ENCODE results near the gene TMEM187. TPM values are rescaled to one million over a fixed set of nuclear protein-coding genes. Genes with fewer than 3 reads are reported as not detected.

TMEM187 gene
- total and polyA plus RNA-seq, 2 donors (not counting 3 experiments of a cell fraction or from before 2014, with no cell fraction given) = 2.6 to 15.7 TPM

DNA sequence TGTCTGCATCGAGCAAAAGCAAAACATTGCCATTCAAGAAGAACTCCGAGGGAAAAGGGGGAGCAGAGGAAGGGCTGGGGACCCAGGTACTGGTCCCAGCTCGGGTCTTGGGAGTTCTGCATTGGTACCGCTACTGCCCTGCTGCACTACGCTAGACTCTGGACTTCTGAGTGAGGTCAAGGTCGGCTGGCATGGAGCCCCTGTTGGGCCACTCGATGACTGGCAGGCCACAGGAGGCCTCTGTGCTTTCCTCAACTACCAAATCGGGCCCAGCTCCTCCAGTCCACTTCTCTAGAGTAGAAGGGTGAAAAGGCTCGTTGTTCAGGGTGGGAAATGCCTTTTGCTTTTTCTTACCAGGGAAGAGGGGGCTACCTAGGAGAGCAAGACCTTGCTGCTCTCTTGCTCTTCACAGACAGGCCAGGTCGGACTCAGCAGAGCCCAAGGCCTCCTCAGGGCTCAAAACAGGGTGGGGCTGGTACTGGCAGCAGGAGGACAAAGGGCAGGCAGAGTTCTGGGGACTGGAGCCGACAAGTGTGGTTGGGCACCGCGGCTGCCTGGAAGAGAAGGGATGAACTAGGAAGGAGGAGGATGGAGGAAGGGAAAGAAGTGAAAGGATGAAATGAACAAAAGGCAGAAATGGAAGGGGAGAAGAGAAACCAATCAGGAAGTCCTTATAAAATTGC is 56.1 kb downstream of the TMEM187 start:
- no peaks in the 10 kb centered on the region for H3K9me1 ChIP-seq (replicated peaks; ENCODE audit: control insufficient read depth, extremely low read depth, insufficient read depth, low read length)
- no peaks in the 10 kb centered on the region for H3K27me3 ChIP-seq (ENCODE audit: control insufficient read depth in 2 of 2, insufficient read depth in 2 of 2, low read length in 2 of 2)
- TF ChIP-seq POLR2A (IDR thresholded peaks at IDR 0.05; ENCODE audit: low read depth, low read length) = no peak
- no peak for TF ChIP-seq MYC (IDR thresholded peaks at IDR 0.05; ENCODE audit: low read depth, low read length)
- TF ChIP-seq MAX (IDR thresholded peaks at IDR 0.05; ENCODE audit: insufficient read depth, insufficient read length) = no peak
- TF ChIP-seq EZH2 (IDR thresholded peaks at IDR 0.05; ENCODE audit: borderline replicate concordance, low read depth, low read length, severe bottlenecking) = no peak
- no peak for TF ChIP-seq GATA2 (IDR thresholded peaks at IDR 0.05; ENCODE audit: insufficient read depth, insufficient read length, low read depth, low read length)
- no peak for TF ChIP-seq FOS (IDR thresholded peaks at IDR 0.05; ENCODE audit: borderline replicate concordance, insufficient read depth, low read length)
- TF ChIP-seq, protein P1, sequence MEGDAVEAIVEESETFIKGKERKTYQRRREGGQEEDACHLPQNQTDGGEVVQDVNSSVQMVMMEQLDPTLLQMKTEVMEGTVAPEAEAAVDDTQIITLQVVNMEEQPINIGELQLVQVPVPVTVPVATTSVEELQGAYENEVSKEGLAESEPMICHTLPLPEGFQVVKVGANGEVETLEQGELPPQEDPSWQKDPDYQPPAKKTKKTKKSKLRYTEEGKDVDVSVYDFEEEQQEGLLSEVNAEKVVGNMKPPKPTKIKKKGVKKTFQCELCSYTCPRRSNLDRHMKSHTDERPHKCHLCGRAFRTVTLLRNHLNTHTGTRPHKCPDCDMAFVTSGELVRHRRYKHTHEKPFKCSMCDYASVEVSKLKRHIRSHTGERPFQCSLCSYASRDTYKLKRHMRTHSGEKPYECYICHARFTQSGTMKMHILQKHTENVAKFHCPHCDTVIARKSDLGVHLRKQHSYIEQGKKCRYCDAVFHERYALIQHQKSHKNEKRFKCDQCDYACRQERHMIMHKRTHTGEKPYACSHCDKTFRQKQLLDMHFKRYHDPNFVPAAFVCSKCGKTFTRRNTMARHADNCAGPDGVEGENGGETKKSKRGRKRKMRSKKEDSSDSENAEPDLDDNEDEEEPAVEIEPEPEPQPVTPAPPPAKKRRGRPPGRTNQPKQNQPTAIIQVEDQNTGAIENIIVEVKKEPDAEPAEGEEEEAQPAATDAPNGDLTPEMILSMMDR (IDR thresholded peaks at IDR 0.05; ENCODE audit: extremely low read depth in 1 of 2, insufficient read depth in 1 of 2, low read depth in 1 of 2, low read length in 2 of 2) = no peak
- TF ChIP-seq JUN (IDR thresholded peaks at IDR 0.05; ENCODE audit: borderline replicate concordance, insufficient read depth, insufficient read length, low read depth) = no peak
- TF ChIP-seq POLR2AphosphoS5 (IDR thresholded peaks at IDR 0.05; ENCODE audit: insufficient read depth, low read depth, low read length) = no peak
- no peak overlapping the region for H3K27ac ChIP-seq (ENCODE audit: insufficient read depth, low read depth, low read length)
- no peak overlapping the region for H2AFZ ChIP-seq (ENCODE audit: low read depth, low read length)
- H3K79me2 ChIP-seq (ENCODE audit: control insufficient read depth, insufficient read depth, low read length) = peaks cover 3% of the 10 kb centered on the region
- dilution Hi-C loops (cut with MboI; ENCODE audit: extremely low pct_ligation_motif_present, low sequenced_read_pairs) = no loop called here
- H4K20me1 ChIP-seq (replicated peaks; ENCODE audit: control insufficient read depth, extremely low read depth, insufficient read depth, low read length) = no peaks in the 10 kb centered on the region
- FAIRE-seq (no peak), DNase-seq (ENCODE audit: low read depth, low spot score) (no peak)
- H3K4me1 ChIP-seq (ENCODE audit: control insufficient read depth, extremely low read depth, insufficient read depth, low read length) = no peaks in the 10 kb centered on the region
- H3K9me3 ChIP-seq (replicated peaks; ENCODE audit: control insufficient read depth, insufficient read depth, low read length) = no peaks in the 10 kb centered on the region
- H3K4me3 ChIP-seq (replicated peaks in 1 of 3; ENCODE audit: insufficient read depth in 1 of 3, low read depth in 1 of 3, low read length in 3 of 3) = no peak overlapping the region
- CTCF ChIA-PET = interaction anchor here (1.4 to 4.0 kb wide), 2 partner anchors 10 to 16 kb away, joined by 3 to 16 read pairs; no protein-coding TSS in a partner anchor
- peaks cover 0 to 23% of the 10 kb centered on the region in 2 experiments for H3K36me3 ChIP-seq (ENCODE audit: control insufficient read depth in 2 of 2, extremely low read depth in 1 of 2, insufficient read depth in 2 of 2, low read length in 2 of 2)
- POLR2A ChIA-PET = no interaction called here
- intact Hi-C loops (cut with micrococcal nuclease) = no loop called here
- BruUV-seq (replicated peaks) = TSS peak; percentile 2
- H3K4me2 ChIP-seq (ENCODE audit: insufficient read depth, low read length) = no peak overlapping the region
- H3K9ac ChIP-seq (replicated peaks; ENCODE audit: extremely low read depth, insufficient read depth, low read length) = no peak overlapping the region

Data from endothelial cell of umbilical vein (primary cell).